ENCODE measurements around the gene STN1. TPM values are rescaled to one million over a fixed set of nuclear protein-coding genes. Genes with fewer than 3 reads are reported as not detected.

STN1 gene
- total and polyA plus RNA-seq, 2 donors (not counting 1 experiment from before 2014, with no cell fraction given) = 21.7 to 36.5 TPM

DNA sequence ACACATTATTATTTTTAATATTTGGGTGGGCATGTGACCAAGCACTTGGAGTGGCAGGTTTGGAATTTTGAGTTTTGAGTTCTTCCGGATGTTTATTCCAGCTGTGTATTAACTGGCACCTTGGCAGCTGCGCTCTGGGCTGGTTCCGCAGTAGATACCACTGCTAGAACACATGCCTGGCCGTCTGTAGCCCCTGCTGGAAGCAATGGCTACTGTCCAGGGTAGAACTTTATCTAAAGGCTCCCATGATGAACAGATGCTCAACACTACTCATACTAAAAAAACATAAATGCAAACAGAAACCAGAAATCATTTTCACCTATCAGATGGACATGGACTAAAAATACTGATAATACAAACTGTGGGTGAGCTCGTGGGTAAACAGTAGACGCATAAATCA is 43.3 kb downstream of the STN1 start:
- Histone ChIP-seq H3K9ac (ENCODE audit: insufficient read depth, low read length) (no peak overlapping the region), H3K4me3 (replicated peaks in 1 of 4; ENCODE audit: control extremely low read depth in 1 of 4, insufficient read depth in 1 of 4, low read depth in 3 of 4, low read length in 4 of 4) (no peak overlapping the region), H3K27me3 (ENCODE audit: control insufficient read depth, insufficient read depth, low read length) (no peaks in the 10 kb centered on the region), H4K20me1 (ENCODE audit: control insufficient read depth, extremely low read depth, insufficient read depth, low read length) (no peaks in the 10 kb centered on the region), H3K9me3 (ENCODE audit: control insufficient read depth, insufficient read depth, low read depth, low read length) (no peaks in the 10 kb centered on the region), H3K27ac (ENCODE audit: insufficient read depth, low read length) (no peak overlapping the region), H3K4me1 (ENCODE audit: control insufficient read depth, extremely low read depth, insufficient read depth, low read length) (no peaks in the 10 kb centered on the region), H3K4me2 (ENCODE audit: extremely low read depth, insufficient read depth, low read length) (no peak overlapping the region), H2AFZ (ENCODE audit: low read length) (no peak overlapping the region), H3K79me2 (ENCODE audit: control insufficient read depth, insufficient read depth, low read length) (no peaks in the 10 kb centered on the region), H3K36me3 (ENCODE audit: control insufficient read depth, insufficient read depth, low read length) (no peaks in the 10 kb centered on the region)
- TF ChIP-seq, protein P1, sequence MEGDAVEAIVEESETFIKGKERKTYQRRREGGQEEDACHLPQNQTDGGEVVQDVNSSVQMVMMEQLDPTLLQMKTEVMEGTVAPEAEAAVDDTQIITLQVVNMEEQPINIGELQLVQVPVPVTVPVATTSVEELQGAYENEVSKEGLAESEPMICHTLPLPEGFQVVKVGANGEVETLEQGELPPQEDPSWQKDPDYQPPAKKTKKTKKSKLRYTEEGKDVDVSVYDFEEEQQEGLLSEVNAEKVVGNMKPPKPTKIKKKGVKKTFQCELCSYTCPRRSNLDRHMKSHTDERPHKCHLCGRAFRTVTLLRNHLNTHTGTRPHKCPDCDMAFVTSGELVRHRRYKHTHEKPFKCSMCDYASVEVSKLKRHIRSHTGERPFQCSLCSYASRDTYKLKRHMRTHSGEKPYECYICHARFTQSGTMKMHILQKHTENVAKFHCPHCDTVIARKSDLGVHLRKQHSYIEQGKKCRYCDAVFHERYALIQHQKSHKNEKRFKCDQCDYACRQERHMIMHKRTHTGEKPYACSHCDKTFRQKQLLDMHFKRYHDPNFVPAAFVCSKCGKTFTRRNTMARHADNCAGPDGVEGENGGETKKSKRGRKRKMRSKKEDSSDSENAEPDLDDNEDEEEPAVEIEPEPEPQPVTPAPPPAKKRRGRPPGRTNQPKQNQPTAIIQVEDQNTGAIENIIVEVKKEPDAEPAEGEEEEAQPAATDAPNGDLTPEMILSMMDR (conservative IDR thresholded peaks at IDR 0.05 in 1 of 2, IDR thresholded peaks at IDR 0.05 in 1 of 2; ENCODE audit: low read depth in 1 of 2, low read length in 2 of 2) = peak in 1 of 2 donors; percentile 24
- TF ChIP-seq EZH2 (IDR thresholded peaks at IDR 0.05; ENCODE audit: low read length, missing control alignments) = no peak
- DNase-seq (ENCODE audit: low read depth in 2 of 2) = no peak

DNA sequence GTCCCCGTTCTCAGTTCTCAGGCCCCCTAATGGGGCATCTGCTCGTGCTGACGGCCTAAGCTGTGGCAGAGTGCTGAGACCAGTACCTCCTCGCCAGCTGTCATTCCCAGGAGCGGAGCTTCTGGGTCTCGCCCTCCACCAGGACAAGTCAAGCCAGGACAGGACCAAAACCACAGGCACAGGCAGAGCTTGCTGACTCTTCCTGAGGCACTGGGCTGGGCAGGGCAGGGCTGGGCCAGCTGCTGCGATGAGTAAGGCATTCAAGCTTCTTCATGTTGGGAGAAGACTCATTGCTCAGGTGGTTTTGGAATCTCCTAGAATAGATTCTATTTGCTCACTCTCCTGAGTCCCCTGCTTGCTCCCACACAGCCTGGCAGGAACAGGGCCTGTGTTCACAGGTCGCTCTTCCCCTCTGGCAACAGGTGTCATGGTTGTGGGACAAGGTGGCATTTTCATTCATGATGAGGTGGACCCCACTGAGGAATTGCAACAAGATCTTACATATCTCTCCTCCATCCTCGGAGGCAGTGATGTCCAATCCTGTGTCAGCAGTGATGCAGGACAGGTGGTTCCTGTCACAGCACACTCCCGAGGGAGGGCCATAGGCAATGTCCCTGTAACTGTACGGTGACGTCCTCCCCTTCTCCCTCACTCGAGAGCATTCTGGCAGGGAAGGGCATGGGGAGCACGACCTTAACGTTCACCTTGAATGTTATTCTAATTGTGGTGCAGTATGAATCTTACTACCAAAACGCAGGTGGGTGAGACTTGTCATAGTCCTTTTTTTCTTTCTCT is 45.6 kb downstream of the STN1 start:
- no peak for TF ChIP-seq EZH2 (IDR thresholded peaks at IDR 0.05; ENCODE audit: low read length, missing control alignments)
- TF ChIP-seq, protein P1 (conservative IDR thresholded peaks at IDR 0.05 in 1 of 2, IDR thresholded peaks at IDR 0.05 in 1 of 2; ENCODE audit: low read depth in 1 of 2, low read length in 2 of 2) = no peak
- no peaks in the 10 kb centered on the region for H3K36me3 ChIP-seq (ENCODE audit: control insufficient read depth, insufficient read depth, low read length)
- no peak overlapping the region for H3K9ac ChIP-seq (ENCODE audit: insufficient read depth, low read length)
- no peak overlapping the region for H2AFZ ChIP-seq (ENCODE audit: low read length)
- no peak overlapping the region for H3K4me3 ChIP-seq (replicated peaks in 1 of 4; ENCODE audit: control extremely low read depth in 1 of 4, insufficient read depth in 1 of 4, low read depth in 3 of 4, low read length in 4 of 4)
- peak in 1 of 2 donors; percentile 47 for DNase-seq (ENCODE audit: low read depth in 2 of 2)
- no peaks in the 10 kb centered on the region for H3K79me2 ChIP-seq (ENCODE audit: control insufficient read depth, insufficient read depth, low read length)
- no peaks in the 10 kb centered on the region for H3K27me3 ChIP-seq (ENCODE audit: control insufficient read depth, insufficient read depth, low read length)
- no peaks in the 10 kb centered on the region for H3K4me1 ChIP-seq (ENCODE audit: control insufficient read depth, extremely low read depth, insufficient read depth, low read length)
- no peak overlapping the region for H3K4me2 ChIP-seq (ENCODE audit: extremely low read depth, insufficient read depth, low read length)
- H4K20me1 ChIP-seq (ENCODE audit: control insufficient read depth, extremely low read depth, insufficient read depth, low read length) = no peaks in the 10 kb centered on the region
- no peaks in the 10 kb centered on the region for H3K9me3 ChIP-seq (ENCODE audit: control insufficient read depth, insufficient read depth, low read depth, low read length)
- H3K27ac ChIP-seq (ENCODE audit: insufficient read depth, low read length) = no peak overlapping the region

DNA sequence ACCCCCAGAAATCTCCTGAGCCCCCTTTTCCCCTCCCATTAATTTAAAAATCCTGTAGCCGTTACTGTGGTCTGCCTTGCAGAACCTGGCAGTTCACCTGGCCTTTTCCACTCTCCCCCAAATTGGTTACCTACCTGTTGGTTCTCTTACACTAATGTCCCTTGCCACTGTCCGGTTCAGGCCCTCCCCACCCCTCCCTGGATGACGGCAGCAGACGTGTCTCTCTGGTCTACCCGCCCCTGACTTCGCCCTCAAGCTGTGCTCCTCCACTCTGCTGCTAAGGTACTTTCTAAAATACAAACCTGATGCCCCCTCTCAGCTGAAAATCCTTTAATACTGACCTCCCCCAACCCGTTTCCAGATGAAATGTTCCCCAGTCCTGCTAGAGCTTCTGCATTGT is 47.0 kb downstream of the STN1 start:
- H2AFZ ChIP-seq (ENCODE audit: low read length) = no peak overlapping the region
- no peaks in the 10 kb centered on the region for H3K79me2 ChIP-seq (ENCODE audit: control insufficient read depth, insufficient read depth, low read length)
- H4K20me1 ChIP-seq (ENCODE audit: control insufficient read depth, extremely low read depth, insufficient read depth, low read length) = no peaks in the 10 kb centered on the region
- no peak overlapping the region for H3K27ac ChIP-seq (ENCODE audit: insufficient read depth, low read length)
- no peaks in the 10 kb centered on the region for H3K4me1 ChIP-seq (ENCODE audit: control insufficient read depth, extremely low read depth, insufficient read depth, low read length)
- no peak overlapping the region for H3K4me3 ChIP-seq (replicated peaks in 1 of 4; ENCODE audit: control extremely low read depth in 1 of 4, insufficient read depth in 1 of 4, low read depth in 3 of 4, low read length in 4 of 4)
- H3K9me3 ChIP-seq (ENCODE audit: control insufficient read depth, insufficient read depth, low read depth, low read length) = no peaks in the 10 kb centered on the region
- peaks cover 2% of the 10 kb centered on the region for H3K27me3 ChIP-seq (ENCODE audit: control insufficient read depth, insufficient read depth, low read length)
- TF ChIP-seq, protein P1 (conservative IDR thresholded peaks at IDR 0.05 in 1 of 2, IDR thresholded peaks at IDR 0.05 in 1 of 2; ENCODE audit: low read depth in 1 of 2, low read length in 2 of 2) = no peak
- TF ChIP-seq EZH2 (IDR thresholded peaks at IDR 0.05; ENCODE audit: low read length, missing control alignments) = no peak
- no peak overlapping the region for H3K4me2 ChIP-seq (ENCODE audit: extremely low read depth, insufficient read depth, low read length)
- H3K9ac ChIP-seq (ENCODE audit: insufficient read depth, low read length) = no peak overlapping the region
- DNase-seq (ENCODE audit: low read depth in 2 of 2) = no peak
- H3K36me3 ChIP-seq (ENCODE audit: control insufficient read depth, insufficient read depth, low read length) = no peaks in the 10 kb centered on the region
